Jurkat, Clone E6-1 (cell line): Measurements from ENCODE around the gene PDGFD.

ENCODE experiments used
- DNase-seq: peaks from one replicate; pipeline ENCODE4 v3.0.0-alpha.2; 2011; ENCODE audit warnings: low read depth, low spot score
- H3K4me3 ChIP-seq: 2 replicates; pipeline ENCODE4 v1.5.1; 2011; ENCODE audit warnings: mild to moderate bottlenecking, low read length, control low read depth, moderate library complexity

The PDGFD gene

DNA sequence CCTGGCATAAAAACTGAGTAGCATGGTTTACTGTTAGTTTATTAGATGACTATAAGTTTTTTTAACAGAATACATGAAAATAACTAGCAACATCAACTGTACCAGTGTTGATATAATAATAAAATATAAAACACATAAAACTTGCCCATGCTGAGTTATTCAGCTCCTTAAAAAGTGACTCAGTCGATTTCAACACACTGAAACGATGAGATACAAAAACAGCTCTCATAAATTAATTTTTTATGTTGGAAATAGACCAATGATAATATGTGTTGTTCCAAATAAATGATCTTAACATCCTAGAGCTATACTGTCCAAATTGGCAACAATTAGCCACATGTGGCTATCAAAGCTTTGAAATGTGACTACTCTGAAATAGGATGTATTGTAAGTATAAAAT is 15.9 kb downstream of the PDGFD start:
- no peak for DNase-seq
- no peak overlapping the region for H3K4me3 ChIP-seq

DNA sequence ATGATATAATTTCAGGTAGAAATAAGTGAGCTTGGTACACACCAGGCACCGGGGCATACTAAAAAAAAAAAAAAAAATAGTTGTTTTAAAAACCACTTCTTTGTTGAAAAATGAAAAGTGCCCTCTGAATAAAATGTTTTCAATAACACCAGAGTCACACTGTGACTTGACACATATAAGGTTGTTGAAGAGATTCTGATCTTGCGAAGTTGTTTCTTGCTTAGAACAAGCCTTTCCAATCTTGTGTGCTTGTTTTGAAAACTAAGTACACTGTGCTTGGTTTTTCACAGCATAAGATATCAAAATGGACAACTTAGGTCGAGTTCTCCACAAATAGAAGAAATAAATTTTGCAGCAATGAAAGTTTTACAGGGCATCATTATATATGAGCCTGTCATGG is 17.0 kb downstream of the PDGFD start:
- H3K4me3 ChIP-seq: no peak overlapping the region
- no peak for DNase-seq

DNA sequence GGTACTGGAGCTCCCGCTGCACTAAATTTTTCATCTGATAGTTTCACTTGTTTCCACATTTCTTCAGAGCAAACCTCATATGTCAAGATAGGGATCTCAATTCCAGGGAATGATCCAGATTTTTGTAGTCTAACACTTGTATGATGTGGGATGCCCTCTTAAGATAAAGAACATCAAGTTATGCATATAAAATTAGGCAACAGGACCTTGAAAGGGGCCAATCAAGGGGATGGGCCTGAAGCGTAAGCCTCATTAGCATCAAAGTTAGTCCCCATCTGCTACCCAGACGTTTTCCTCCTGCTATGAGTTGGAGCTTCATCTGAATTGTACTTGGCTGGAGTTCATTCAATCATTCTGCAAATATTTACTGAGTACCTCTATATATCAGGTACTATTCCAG is 17.5 kb downstream of the PDGFD start:
- DNase-seq: no peak

DNA sequence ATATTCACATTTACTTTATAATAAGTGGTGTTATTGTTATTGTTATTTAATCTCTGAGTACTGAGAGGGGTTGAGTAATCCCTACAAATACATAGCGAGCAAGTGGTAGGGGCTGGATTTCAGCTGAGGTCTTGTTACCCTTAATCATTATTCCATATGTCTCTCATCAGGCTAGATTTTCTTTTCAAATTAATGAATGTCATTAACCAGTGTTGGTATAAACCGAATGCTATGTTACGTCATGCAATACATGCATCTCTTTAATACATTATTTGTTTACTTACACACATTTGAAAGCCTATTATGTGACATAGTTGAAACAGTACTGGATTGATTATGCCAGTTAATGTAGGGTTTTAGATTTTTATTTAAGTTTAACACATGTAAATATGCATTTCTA is 18.9 kb downstream of the PDGFD start:
- H3K4me3 ChIP-seq: no peak overlapping the region

More for the DNA sequence above, 17.5 kb downstream of the PDGFD start:
- H3K4me3 ChIP-seq: no peak overlapping the region

DNA sequence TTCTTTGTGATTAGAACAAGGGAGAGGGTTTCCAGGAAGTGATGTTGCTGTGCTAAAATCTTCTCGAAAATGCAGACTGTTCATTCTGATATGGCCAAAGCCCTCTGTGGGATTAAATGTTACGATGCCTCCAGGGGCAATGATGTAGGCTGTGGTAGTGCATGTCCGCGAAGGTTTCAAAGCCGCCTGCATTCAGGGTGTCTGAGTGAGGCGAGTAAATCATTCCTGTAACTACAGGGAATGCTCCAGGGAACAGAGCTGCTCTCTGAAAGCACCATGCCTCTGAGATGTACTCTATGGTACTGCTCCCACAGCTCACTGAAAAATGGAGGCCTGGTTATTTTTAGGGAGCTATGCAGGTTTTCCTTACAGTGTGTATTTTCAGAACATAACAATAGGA is 21.2 kb downstream of the PDGFD start:
- DNase-seq: no peak
- H3K4me3 ChIP-seq: no peak overlapping the region

More for the DNA sequence above, 18.9 kb downstream of the PDGFD start:
- DNase-seq: no peak

DNA sequence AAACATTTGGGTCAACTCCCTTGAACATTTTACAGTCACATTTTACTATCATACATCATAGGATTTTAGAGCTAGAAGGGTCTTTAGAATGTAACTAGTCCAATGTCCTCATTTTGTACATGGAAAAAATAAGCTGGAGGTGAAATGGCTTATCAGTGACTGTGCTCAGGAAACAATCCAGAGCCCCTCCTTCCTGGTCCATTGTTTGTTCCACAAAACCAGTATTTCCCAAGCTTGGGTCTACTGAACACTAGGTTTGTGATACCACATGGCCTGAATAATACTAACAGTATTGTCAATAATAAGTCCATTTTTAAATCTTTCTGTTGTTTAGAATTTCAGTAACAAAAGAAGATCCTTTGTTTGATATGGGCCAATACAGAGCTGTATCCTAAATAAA is 27.1 kb downstream of the PDGFD start:
- DNase-seq: no peak
- H3K4me3 ChIP-seq: no peak overlapping the region

DNA sequence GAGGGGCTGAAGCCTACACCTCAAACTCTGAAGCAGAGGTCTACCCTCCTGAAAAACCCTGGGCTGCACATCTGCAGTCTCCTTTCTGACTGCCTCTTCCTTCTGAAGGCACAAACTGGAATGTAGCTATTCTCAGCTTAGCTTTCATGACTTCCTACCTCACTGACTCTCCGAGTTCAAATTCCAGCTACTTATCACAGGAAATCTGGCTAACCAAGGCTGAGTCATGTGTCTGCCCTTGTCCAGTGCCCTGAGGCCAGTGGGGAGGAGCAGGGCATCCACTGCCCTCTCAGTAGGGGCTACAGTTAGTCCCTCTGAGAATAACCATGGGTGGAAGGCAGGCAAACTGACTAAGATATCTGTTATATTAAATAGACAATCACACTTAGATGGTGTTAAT is 29.2 kb downstream of the PDGFD start:
- H3K4me3 ChIP-seq: no peak overlapping the region
- DNase-seq: no peak

DNA sequence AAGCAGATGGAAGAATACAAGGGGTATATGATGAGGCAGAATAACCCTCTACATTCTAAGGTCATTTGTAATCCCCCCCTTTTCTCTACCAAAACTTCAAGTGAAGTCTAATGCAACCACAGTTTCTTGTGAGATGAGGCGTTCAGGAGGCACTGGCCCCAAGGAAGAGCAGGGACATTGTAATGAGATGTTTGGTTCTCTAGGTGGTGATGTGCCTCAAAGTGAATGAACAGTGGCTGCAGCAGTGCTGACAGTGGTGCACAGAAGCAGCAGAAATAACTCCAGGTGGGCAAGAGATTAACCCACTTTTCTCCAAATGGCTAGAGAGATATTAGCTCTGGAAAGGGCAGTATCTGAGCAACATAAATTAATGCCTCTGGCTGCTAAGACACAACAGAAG is 33.8 kb downstream of the PDGFD start:
- DNase-seq: no peak
- H3K4me3 ChIP-seq: no peak overlapping the region

DNA sequence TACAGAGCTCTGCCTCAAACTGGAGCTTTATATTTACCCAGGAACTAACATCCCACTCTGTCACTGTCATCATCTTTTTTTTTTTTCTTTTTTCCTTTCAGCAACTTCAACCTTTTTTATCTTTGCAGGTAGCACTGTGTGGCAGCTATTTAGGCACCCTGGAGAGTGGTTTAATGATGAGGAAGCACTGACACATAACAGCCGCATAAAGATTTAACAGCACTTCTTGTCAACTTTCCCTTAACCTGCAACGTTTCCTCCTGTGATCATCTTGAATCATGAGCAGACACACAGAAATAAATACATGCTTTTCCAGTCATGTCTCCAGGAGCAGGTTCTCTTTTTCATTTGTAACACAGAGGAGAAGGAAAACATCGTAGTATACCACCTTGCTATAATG is 34.8 kb downstream of the PDGFD start:
- H3K4me3 ChIP-seq: no peak overlapping the region
- DNase-seq: no peak

DNA sequence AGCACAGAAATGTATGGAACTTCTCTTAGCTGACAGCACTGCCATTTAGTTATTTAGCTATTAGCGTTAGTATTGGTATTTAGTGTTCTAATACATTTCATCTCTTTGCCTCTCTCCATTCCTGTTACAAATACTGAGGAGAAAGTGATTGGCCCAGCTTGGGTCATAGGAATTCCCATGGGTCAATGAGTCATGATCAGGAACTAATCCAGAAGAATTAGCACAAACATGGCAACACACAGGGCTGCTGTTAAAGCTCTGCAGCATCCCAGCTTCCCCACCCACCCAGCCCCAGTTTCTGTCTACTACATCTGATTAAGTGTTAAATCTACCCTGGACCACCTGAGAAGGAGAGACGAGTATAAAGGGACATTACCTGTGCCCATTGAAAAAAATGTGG is 36.1 kb downstream of the PDGFD start:
- H3K4me3 ChIP-seq: no peak overlapping the region
- DNase-seq: no peak

DNA sequence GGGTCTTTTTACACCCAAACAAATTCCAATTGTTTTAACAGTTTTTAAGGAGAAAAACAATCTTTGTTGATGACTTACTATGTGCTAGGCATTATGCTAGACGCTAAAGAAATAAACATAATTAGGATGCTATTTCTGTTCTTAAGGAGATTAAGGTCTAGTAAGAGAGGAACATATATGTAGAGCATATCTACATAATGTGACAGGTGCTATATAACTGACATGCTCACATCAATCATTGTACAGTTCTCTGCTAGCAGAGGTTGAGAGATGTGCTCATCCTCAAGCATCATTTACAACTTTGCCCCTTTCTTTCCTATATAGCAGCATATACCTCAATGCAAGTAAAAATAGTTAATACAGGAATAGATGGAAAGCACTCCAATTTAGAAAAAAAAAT is 37.5 kb downstream of the PDGFD start:
- no peak for DNase-seq

DNA sequence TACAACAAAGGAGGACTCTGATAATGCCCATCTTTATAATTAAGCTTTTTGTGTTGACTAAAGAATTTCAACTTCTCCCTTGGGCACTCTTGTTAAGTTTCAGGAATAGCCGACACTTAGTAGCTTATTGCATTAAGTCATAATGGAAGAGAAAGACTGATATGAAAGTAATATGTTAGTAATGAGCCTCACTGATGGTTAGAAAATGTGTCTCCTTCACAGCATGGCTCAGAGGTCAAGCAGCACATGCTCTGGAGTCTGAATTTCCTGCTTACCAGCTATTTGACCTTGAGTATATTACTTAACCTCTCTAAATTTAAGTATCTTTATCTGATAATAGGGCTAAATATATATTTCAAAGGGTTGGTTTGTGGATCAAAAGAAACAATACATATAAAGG is 39.0 kb downstream of the PDGFD start:
- DNase-seq: no peak

More for the DNA sequence above, 37.5 kb downstream of the PDGFD start:
- no peak overlapping the region for H3K4me3 ChIP-seq

DNA sequence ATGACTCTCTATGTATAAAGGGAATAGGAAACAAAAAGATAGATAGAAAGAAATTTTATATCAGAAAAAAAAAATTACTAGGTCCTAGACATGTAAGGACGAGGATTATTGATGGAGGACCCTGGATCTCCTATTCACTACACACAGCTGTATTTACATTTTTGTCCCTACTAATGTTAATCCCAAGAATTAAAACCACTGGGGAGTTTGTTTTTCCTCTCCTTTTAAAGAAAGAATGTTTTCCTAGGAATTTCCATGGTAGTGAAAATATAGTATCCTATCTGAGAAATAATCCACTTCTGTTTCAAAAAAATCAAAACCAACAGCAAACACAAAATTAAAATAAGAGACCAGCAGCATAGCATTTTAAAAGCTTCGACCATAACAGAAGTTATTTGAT is 41.1 kb downstream of the PDGFD start:
- H3K4me3 ChIP-seq: no peak overlapping the region
- no peak for DNase-seq

More for the DNA sequence above, 39.0 kb downstream of the PDGFD start:
- no peak overlapping the region for H3K4me3 ChIP-seq

DNA sequence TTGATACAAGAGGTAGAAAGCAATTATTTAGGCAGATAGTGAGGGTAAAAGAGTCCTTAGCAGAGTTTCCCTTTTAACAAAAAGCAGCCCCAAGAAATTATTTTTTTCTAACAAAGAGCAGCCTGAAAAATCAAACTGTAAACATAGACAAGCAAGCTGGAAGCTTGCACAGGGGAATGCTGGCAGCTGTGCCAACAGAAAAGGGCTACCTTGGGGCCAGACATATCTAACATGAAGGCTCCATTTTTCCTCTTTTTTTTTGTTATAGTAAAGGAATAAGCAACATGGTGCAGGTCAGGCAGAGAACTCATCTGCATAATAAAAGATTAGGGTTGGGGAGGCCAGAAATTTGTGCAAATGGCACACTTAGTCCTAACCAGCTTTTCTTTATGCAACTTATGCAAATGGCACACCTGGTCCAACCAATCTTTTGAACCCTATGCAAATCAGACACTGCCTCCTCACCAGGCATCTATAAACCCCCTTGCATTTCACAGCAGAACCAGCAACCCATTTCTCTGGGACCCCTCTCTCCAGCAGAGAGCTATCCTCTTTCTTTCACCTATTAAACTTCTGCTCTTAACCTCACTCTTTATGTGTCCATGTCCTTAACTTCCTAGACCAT is 41.8 kb downstream of the PDGFD start:
- H3K4me3 ChIP-seq: no peak overlapping the region

DNA sequence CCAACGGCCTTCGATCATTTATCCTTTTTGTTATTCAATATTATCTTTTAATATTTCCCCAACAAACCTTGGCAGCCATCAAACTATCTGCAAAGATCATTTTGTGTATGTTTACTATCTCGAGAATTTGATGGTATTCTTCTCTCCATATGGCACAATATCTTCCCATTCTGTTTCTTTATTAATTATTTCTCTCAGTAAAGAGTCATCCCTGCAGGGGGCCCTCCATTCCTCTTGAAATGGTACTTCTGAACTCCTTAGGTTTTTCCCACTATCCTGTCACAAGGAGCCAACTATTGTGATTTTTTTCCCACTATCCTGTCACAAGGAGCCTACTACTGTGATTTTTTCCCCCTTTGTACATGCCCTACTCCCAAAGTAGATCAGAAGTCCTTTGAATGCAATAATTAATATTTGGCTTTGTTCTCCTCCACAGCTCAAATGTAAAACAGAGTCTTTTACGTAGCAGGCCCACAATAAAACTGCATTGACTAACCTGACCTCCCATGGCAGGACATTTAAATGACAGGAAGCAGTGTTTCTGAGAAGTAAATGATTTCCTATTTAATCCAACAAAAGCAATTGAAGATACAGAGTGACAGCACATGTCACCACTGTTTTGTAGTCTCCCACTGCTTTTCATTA is 43.3 kb downstream of the PDGFD start:
- no peak for DNase-seq

More for the DNA sequence above, 41.8 kb downstream of the PDGFD start:
- no peak for DNase-seq

DNA sequence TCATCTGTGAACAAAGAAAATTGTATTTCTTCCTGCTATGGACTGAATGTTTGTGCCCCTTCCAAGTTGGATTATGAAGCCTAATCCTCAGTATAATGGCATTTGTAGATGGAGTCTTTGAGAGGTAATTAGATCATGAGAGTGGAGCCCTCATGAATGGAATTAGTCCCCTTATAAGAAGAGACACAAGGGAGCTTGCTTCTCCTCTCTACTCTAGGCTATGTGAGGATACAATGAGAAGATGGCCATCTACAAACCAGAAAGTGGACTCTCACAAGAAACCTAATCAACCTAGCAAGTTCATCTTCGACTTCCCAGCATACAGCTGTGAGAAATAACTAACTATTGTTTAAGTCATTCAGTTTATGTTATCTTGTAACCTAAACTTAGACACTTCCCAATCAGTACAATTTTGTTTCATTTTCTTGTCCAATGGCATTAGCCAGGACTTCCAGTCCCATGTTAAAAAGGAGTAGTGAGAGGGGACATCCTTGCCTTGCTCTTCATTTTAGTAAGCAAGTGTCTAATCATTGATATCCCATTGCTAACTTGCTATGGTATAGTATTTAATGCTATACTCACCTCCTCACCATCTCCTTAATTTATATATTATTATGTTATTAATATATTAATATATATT is 45.7 kb downstream of the PDGFD start:
- no peak for DNase-seq
- no peak overlapping the region for H3K4me3 ChIP-seq

More for the DNA sequence above, 43.3 kb downstream of the PDGFD start:
- no peak overlapping the region for H3K4me3 ChIP-seq

DNA sequence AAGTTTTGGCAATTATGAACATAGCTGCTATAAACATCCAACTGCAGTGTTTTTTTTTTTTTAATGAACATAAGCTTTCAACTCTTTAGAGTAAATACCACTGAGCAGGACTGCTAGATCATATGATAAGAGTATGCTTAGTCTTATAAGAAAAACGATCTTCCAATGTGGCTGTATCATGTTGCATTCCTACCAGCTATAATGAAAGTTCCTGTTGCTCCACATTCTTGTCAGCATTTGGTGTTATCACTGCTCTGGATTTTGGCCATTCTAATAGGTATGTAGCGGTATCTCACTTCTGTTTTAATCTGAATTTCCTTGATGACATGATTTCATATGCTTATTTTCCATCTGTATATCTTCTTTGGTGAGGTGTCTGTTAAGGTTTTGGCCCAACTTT is 50.4 kb downstream of the PDGFD start:
- H3K4me3 ChIP-seq: no peak overlapping the region
- DNase-seq: no peak

DNA sequence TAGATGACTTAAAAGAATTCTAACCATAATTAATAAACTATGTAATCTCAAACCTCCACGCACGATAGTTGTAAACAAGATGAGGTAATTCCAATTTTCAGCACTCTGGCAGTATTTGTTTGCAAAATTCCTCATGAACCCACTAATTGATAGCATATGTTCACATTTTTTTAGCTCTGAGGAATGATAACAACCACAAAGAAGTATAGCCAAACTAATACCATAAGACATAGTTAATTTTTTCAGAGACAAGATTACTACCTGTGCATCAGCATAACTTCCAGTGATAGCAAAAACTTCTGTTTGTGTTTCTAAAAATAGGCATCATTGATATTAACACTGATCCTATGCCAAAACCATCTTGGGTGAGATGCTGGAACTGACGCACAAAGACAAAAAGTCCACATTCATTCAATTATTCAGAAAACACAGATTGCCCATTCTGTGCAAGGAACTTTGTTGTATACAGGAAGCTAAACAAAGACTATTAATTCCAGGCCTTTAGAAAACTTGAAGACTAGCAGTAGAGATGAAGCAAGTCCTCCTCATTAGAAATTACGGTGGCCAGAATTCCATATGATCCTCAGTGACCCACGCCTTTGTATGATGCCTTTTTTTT is 57.7 kb downstream of the PDGFD start:
- DNase-seq: no peak
- H3K4me3 ChIP-seq: no peak overlapping the region

DNA sequence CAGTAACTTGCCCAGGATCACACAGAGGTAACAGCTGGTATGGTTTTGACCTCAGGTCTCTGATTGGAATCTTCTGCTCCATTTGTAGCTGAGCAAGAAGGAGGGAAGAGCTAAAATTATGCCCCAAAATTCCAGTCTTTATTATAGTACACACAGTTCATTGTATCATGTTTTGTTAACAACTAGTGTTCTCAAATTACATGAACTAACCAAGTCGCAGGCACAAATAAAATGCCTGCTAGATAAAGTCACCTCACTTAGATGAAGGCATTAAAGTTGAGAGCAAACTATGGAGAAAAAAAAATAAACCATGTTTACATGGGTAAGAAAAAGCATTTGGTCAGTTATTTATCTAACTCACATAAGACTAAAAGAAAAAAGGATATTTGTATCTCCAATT is 58.8 kb downstream of the PDGFD start:
- H3K4me3 ChIP-seq: no peak overlapping the region
- no peak for DNase-seq

DNA sequence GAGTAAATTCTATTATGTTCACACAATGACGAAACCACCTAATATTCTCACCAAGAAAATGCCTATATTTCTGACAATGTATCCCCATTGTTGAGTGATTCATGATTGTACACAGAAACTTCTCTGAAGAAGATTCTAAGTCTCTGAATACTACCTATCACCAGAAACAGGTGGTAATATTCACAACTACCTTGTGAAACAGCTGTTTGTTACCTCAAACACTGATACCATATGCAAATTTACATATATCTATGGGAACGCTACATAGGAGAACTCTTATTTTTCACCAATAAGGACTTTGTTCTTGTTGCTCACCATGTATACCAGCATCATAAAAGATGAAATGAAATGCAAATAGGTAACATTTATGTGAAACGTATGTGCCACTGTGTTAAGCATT is 59.3 kb downstream of the PDGFD start:
- no peak overlapping the region for H3K4me3 ChIP-seq
- DNase-seq: no peak
